ENCODE data around the gene AP4S1.

AP4S1 gene

GRCh38 chr14:31139301-31139847 is 113.9 kb downstream of the AP4S1 start:
- no peak for DNase-seq

- no peak for DNase-seq
Observed at GRCh38 chr14:31142455-31143087, 117.1 kb downstream of the AP4S1 start.
